ENCODE measurements around the gene COP1. TPM values are rescaled to one million over a fixed set of nuclear protein-coding genes. Genes with fewer than 3 reads are reported as not detected.

Gene COP1
- total RNA-seq, 1 experiment from 2014 or later: 36.0 TPM

- TF ChIP-seq ATF6 (CRISPR knock-in tag; IDR thresholded peaks at IDR 0.05): no peak
- TF ChIP-seq ZNF396 (CRISPR knock-in tag; IDR thresholded peaks at IDR 0.05; ENCODE audit: borderline replicate concordance): no peak
- no peak for TF ChIP-seq MXD4 (CRISPR knock-in tag; IDR thresholded peaks at IDR 0.05; ENCODE audit: borderline replicate concordance)
- TF ChIP-seq USF2 (CRISPR knock-in tag; IDR thresholded peaks at IDR 0.05): no peak
- no peak for TF ChIP-seq ESRRA (CRISPR knock-in tag; IDR thresholded peaks at IDR 0.05; ENCODE audit: borderline replicate concordance)
- TF ChIP-seq ZNF317 (CRISPR knock-in tag; IDR thresholded peaks at IDR 0.05; ENCODE audit: borderline replicate concordance, low read depth): no peak
- TF ChIP-seq PRDM15 (CRISPR knock-in tag; IDR thresholded peaks at IDR 0.05): no peak
- no peak for TF ChIP-seq JAZF1 (CRISPR knock-in tag; IDR thresholded peaks at IDR 0.05)
Observed at GRCh38 chr1:176098560-176098959, 108.5 kb downstream of the COP1 start (continued).

GRCh38 chr1:176096015-176096414 lies 111.1 kb downstream of the COP1 start:
- ChIA-PET POLR2A (no interaction called here), CTCF (no interaction called here)
- Mint-ChIP-seq H3K27me3 (ENCODE audit: low read depth) (peaks cover 3% of the 10 kb centered on the region; the same call in 1 of the 2 replicates), H3K27ac (no peak overlapping the region), H3K4me3 (no peak overlapping the region), H3K9me3 (peaks cover 45% of the 10 kb centered on the region), H3K4me1 (no peaks in the 10 kb centered on the region), H3K36me3 (peaks cover 58% of the 10 kb centered on the region)
- DNase-seq (ENCODE audit: low spot score) (no peak), ATAC-seq (no peak)
- TF ChIP-seq GRHL2 (CRISPR knock-in tag; IDR thresholded peaks at IDR 0.05; ENCODE audit: insufficient replicate concordance, severe bottlenecking): no peak
- no peak for TF ChIP-seq TCF7 (CRISPR knock-in tag; IDR thresholded peaks at IDR 0.05; ENCODE audit: low read depth)
- no peak for TF ChIP-seq SMAD4 (CRISPR knock-in tag; IDR thresholded peaks at IDR 0.05)
- TF ChIP-seq TP53 (CRISPR knock-in tag; IDR thresholded peaks at IDR 0.05): no peak
- no peak for TF ChIP-seq IRF1 (CRISPR knock-in tag; IDR thresholded peaks at IDR 0.05)
- TF ChIP-seq SOX15 (CRISPR knock-in tag; IDR thresholded peaks at IDR 0.05): no peak
- no peak for TF ChIP-seq SMAD3 (CRISPR knock-in tag; IDR thresholded peaks at IDR 0.05; ENCODE audit: borderline replicate concordance)
- TF ChIP-seq EMX1 (CRISPR knock-in tag; IDR thresholded peaks at IDR 0.05): no peak
- no peak for TF ChIP-seq RORB (CRISPR knock-in tag; IDR thresholded peaks at IDR 0.05)
- no peak for TF ChIP-seq AFF4 (CRISPR knock-in tag; IDR thresholded peaks at IDR 0.05; ENCODE audit: borderline replicate concordance)
- no peak for TF ChIP-seq ZNF671 (CRISPR knock-in tag; IDR thresholded peaks at IDR 0.05)
- no peak for TF ChIP-seq ARID4B (CRISPR knock-in tag; IDR thresholded peaks at IDR 0.05; ENCODE audit: borderline replicate concordance)
- no peak for TF ChIP-seq HMGA2 (CRISPR knock-in tag; IDR thresholded peaks at IDR 0.05)
- TF ChIP-seq USF2 (CRISPR knock-in tag; IDR thresholded peaks at IDR 0.05): no peak
